HG03460 (cell line): ENCODE data around the gene VRK1.
"Not testable (repeated sequence)": the region's sequence is repeated elsewhere in the genome, so short reads cannot be mapped to it uniquely, and the experiment has no call there.

Experiments used
- ATAC-seq: cut with Tn5 transposase; IDR thresholded peaks from one replicate; pipeline ENCODE4 v1.9.1; 2021; ENCODE audit not compliant: unreplicated experiment

The VRK1 gene

GRCh38 chr14:96796851-96797581 lies at the start of gene VRK1:
VRK1 (plus strand) TSS chr14:96797382; CDS start chr14:96833472, 36,090 bp downstream.
- ATAC-seq, result peak; percentile 96

DNA sequence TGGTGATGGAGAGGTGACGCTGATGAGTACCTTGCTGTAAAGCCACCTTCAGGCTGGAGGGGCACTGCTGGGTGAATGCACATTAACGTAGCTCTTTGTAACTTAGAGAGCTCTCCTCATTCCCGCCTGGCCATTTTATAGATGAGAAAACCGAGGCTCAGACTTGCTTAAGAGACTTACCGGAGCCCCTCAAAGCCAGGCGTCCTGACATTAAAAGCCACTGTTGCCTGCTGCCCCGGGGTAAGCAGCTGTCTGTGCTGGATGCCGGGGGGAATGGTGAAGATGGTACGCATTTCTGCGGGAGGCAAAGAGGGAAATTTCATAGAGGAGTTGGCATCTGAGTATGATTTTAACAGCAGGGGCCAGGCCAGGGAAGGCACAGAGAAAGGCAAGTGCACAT lies 49.6 kb upstream of the VRK1 start:
- no peak for ATAC-seq

- ATAC-seq, result no peak
Measured at GRCh38 chr14:96748362-96748761, 48.8 kb upstream of the VRK1 start.

- no peak for ATAC-seq
Measured at GRCh38 chr14:96751505-96751904, 45.7 kb upstream of the VRK1 start.

DNA sequence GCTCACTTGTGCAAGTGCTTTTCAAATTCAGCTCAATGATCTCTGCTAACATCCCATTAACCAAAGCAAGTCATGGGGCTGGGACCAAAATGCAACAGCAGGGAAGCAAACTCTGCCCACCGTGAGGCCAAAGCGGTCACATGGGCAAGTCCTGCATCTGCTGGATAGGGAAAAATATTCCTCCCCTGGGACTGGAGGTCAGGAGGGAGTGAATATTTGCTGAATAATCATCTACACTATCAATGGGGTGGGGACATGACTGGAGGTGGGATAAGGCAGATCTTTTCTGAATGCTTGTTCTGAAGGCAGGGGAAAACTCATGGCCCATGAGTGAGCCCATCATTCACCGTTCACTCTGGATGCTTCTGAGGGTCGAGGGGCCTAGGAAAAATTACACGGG lies 45.1 kb upstream of the VRK1 start:
- no peak for ATAC-seq

- no peak for ATAC-seq
Measured at GRCh38 chr14:96752594-96752993, 44.6 kb upstream of the VRK1 start.

DNA sequence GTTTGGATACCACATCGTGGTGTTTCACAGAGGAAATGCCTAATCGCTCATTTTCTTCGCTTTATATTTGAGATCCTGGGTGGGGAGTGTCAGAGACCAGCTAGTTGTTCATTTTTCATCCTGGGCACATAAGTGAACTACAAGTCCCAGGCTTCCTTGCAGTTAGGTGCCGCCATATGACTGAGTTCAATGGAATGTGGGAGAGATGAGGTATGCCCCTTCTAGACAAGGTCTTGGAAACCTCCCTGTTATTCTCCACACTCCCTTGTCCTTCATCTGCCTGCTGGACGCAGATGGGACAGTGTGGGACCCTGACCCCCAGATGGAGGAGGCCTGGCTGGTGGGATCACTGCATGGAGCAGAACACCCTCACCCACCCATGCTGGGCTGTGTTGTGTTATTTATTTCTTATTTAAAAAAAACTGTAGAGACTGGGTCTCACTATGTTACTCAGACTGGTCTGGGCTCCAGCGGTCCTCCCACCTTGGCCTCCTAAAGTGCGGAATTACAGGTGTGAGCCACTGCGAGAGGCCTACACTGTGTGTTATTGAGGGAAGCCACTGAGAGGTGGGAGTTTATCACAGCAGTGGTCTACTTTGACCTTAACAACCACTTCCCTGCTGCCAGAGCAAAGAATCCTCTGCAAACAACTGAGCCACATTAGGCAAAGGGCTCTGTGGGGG lies 42.9 kb upstream of the VRK1 start:
- no peak for ATAC-seq

DNA sequence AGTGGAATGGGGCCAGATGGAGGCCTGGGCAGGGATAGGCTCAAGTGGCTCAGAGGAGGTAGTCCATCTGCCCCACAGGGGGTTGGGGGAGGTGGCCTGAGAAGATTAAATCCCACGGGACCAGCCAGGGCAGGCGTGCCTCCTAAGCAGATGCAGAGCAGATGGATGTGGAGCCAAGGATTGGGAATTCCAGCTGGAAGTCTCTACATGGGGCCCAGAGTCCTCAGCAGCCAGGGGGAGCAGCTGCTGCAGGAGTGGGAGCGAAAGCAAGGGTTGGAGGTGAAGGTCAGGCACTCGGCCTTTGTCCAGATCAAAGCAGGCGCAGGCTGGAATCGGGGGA lies 42.4 kb upstream of the VRK1 start:
- no peak for ATAC-seq

DNA sequence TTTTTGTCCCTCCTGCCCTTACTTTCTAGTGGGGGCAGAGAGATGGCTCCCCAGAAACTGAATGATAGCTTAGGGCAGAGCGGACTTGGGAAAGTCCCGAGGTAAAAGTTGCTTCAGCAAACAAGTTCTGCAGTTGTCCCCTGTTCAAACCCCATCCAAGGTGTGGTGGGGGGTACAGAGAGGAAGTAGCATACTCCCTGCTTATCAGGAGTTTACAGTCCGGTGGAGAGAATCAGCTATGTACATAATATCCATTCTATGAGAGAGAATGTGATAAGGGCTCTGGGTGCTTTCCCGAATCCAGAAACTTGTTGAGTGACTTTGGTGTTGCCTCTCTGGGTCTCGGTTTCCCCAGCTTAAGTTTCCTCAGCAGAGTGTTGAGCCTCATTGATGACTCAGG lies 40.4 kb upstream of the VRK1 start:
- ATAC-seq, result no peak

GRCh38 chr14:96757456-96757855 lies 39.7 kb upstream of the VRK1 start:
- ATAC-seq, result no peak

DNA sequence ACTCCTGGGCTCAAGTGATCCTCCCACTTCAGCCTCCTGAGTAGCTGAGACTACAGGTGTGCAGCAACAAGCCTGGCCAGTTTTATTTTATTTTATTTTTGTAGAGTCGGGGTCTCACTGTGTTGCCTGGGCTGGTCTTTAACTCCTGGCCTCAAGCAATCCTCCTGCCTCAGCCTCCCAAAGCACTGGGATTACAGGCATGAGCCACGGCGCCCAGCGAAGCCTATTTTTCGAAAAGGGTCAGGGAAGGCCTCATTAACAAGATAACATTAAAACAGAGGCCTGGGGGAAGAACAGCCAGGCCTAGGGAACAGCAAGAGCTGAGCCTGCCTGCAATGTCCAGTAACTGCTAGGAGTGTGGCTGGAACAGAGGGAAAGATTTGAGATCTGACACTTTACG lies 36.1 kb upstream of the VRK1 start:
- ATAC-seq, result no peak

- ATAC-seq, result peak; percentile 99
Measured at GRCh38 chr14:96762650-96763049, 34.5 kb upstream of the VRK1 start.

DNA sequence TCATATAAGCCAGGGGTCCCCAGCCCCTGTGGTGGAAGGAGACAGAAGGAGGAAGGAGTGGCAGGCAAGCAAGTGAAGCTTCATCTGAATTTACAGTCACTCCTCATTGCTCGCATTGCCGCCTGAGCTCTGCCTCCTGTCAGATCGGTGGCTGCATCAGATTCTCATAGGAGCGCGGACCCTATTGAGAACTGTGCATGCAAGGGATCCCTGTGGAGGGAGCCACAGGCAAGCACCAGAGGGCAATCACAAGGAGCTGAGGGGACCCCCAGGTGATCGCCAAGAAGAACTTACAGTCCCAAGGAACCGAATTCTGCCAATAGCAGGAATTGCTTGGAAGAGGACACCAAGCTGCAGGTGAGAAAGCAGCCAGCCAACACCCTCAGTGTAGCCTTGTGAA lies 33.2 kb upstream of the VRK1 start:
- ATAC-seq, result no peak

GRCh38 chr14:96765205-96765604 lies 32.0 kb upstream of the VRK1 start:
- not testable (repeated sequence) for ATAC-seq

- no peak for ATAC-seq
Measured at GRCh38 chr14:96772929-96773328, 24.3 kb upstream of the VRK1 start.

- no peak for ATAC-seq
Measured at GRCh38 chr14:96776791-96777190, 20.4 kb upstream of the VRK1 start.

DNA sequence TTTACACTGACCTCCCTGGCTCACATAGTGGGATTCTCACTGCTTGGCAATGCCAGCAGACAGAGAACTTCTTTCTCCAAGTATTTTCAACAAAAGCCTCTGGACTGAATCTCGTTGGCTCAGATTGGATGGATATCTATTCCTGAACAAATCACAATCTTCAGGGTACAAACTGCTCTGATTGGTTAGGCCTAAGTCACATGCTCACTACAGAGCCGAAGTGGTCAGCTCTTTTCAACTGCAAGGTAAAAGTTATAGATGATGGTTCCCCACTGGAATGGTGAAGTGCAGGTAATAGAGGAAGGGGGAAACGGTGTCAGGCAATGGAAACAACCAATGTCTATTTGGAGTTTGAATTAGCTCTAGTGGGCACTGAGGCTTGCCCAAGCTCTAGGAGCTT lies 16.7 kb upstream of the VRK1 start:
- no peak for ATAC-seq

DNA sequence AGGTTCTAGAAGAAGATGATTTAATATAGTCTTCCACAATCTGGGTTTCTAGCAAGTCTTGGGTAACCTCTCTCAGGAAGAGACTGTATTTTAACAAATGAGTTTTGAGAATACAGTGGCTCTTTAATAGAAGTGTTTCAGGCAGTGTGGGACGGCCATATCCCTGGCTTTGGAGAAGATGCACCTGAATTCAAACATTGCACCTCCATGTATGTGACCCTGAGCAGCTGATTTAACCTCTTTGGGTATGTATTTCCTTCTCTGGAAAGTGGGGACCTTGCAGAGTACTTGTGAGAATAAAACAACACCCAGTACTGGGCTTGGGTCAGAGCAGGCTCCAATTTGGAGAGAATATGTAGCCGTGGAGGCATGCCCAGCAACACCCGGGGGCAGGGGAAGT lies 15.8 kb upstream of the VRK1 start:
- no peak for ATAC-seq

DNA sequence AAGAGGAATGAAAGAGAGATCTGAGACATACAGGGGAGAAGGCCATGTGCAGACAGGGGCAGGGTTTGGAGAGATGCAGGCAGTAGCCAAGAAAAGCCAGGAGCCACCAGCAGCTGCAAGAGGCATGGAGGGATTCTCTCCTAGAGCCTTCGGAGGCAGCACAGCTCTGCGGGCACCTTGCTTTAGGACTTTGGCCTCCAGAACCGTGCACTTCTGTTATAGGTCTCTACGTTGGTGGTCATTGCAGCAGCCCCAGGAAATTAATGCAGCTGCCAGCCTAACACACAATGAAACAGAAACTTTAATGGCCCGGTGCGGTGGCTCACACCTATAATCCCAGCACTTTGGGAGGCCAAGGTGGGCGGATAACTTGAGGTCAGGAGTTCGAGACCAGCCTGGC lies 14.7 kb upstream of the VRK1 start:
- no peak for ATAC-seq

- ATAC-seq, result no peak
Measured at GRCh38 chr14:96783043-96783914, 13.9 kb upstream of the VRK1 start.

GRCh38 chr14:96783915-96784224 lies 13.3 kb upstream of the VRK1 start:
- ATAC-seq, result no peak

- ATAC-seq, result no peak
Measured at GRCh38 chr14:96790186-96790585, 7.0 kb upstream of the VRK1 start.
